Psoas muscle (tissue), 8 donors: ENCODE data around the gene SPNS2. TPM values are rescaled to one million over a fixed set of nuclear protein-coding genes. Genes with fewer than 3 reads are reported as not detected.
A peak's percentile ranks its signal among the peaks of the same experiment; 100 is the strongest.

Experiments used
- ATAC-seq, 4 donors: fragments of 200-7000 bp; cut with Tn5 transposase; one replicate each; pipeline ENCODE4 v1.9.1; 2020; ENCODE audit warnings: moderate library complexity in 3 of 4, mild to moderate bottlenecking in 2 of 4
- DNase-seq, 2 donors: peaks; one replicate each; pipeline ENCODE4 v3.0.0-alpha.2; 2020
- H3K27ac ChIP-seq: fragments of 200-600 bp; one replicate; pipeline ENCODE4 v1.8.0; 2022
- H3K27me3 ChIP-seq, 3 donors: fragments of 200-600 bp in 1 of 3; one replicate each; pipeline versions ENCODE4 v1.6.1 to v1.8.0; 2013 to 2022; ENCODE audit warnings: low read length in 2 of 3, mild to moderate bottlenecking in 2 of 3, moderate library complexity in 1 of 3; ENCODE audit not compliant: insufficient read depth in 3 of 3
- H3K36me3 ChIP-seq, 2 donors: fragments of 200-600 bp in 1 of 2; one replicate each; pipeline versions ENCODE4 v1.6.1 to v1.8.0; 2013 to 2022; ENCODE audit warnings: low read depth in 1 of 2, mild to moderate bottlenecking in 1 of 2, moderate library complexity in 1 of 2; ENCODE audit not compliant: insufficient read depth in 1 of 2
- H3K4me1 ChIP-seq: fragments of 200-600 bp; one replicate; pipeline ENCODE4 v1.8.0; 2022
- H3K4me3 ChIP-seq: fragments of 200-600 bp; one replicate; pipeline ENCODE4 v1.8.0; 2022; ENCODE audit warnings: mild to moderate bottlenecking
- H3K9me3 ChIP-seq: fragments of 200-600 bp; one replicate; pipeline ENCODE4 v1.8.0; 2022
- WGBS, 3 donors: extraction: QIAGEN DNeasy Blood & Tissue Kit; methylation state at CpG; one replicate each; pipeline versions ENCODE4 v1.1.6 to v1.1.7; 2013; 5-methylcytosine and 5-hydroxymethylcytosine counted together
- intact Hi-C, 2 donors: fragments of 100-400 bp; cut with DNase I; formaldehyde crosslinking; loops; one replicate each; pipeline versions ENCODE4 v1.11.0 to v1.14.2; 2022
- polyA plus RNA-seq, 3 donors: library from polyadenylated mRNA; stranded (reverse); fragments of 200-250 nt; gene quantifications; one replicate each; pipeline ENCODE4 v1.2.3, GENCODE V29; 2013
- total RNA-seq, 4 donors: library from RNA; stranded (reverse); fragmentation: NEBNext Ultra II Directional in 2 of 4; extraction: Animal tissue kit (Norgen Biotek cat#: 25700) in 2 of 4; gene quantifications; one replicate each; pipeline versions ENCODE4 v1.2.1 to v1.2.4, GENCODE V29; 2021 to 2023
- TF ChIP-seq, protein P1 (sequence below): fragments of 200-600 bp; IDR thresholded peaks from one replicate; pipeline ENCODE4 v1.8.0; 2022; ENCODE audit warnings: antibody characterized with exemption
- donor health status: healthy with polysubstance abuse.
- donor health status: DM: no; HTN: no; CAD: no; lungs with moderate emphysema.
- donor health status: Bipolar disorder and iron deficiency.
- donor health status: healthy.
- donor health status: DM: yes; HTN: yes; CAD: no.
- donor health status: DM: no; HTN: no; CAD: no.
- donor health status: DM: no; HTN: no; CAD: no.
- donor health status: DM: yes; HTN: yes; CAD: no.

Gene SPNS2
- total and polyA plus RNA-seq, 7 donors = 3.5 to 10.6 (median 6.4) TPM

DNA sequence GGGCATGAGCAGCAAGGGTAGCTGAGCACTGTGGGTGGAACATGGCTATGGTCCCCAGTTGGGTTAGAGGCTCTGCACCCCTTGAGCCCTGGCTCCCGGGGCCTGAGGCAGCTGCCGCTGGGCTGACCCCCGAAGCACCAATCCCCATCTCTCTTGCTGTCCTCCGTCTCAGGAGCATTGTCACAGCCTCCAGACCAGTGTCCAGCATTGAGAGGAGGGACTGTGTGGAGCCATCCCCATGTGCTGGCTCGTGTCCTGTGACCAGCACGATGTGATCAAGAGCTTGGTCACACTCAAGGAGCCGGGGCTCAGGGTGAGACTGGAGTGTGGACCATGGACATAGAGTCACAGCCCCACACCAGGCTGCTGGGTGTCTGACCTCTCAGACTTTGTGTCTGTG lies 88.5 kb downstream of the SPNS2 start:
- TF ChIP-seq, protein P1, sequence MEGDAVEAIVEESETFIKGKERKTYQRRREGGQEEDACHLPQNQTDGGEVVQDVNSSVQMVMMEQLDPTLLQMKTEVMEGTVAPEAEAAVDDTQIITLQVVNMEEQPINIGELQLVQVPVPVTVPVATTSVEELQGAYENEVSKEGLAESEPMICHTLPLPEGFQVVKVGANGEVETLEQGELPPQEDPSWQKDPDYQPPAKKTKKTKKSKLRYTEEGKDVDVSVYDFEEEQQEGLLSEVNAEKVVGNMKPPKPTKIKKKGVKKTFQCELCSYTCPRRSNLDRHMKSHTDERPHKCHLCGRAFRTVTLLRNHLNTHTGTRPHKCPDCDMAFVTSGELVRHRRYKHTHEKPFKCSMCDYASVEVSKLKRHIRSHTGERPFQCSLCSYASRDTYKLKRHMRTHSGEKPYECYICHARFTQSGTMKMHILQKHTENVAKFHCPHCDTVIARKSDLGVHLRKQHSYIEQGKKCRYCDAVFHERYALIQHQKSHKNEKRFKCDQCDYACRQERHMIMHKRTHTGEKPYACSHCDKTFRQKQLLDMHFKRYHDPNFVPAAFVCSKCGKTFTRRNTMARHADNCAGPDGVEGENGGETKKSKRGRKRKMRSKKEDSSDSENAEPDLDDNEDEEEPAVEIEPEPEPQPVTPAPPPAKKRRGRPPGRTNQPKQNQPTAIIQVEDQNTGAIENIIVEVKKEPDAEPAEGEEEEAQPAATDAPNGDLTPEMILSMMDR = no peak
- H3K36me3 ChIP-seq = peaks cover 0 to 11% of the 10 kb centered on the region in 2 donors
- peak overlapping the region; percentile 81 for H3K4me3 ChIP-seq
- H3K27ac ChIP-seq = peak overlapping the region; percentile 99
- no peaks in the 10 kb centered on the region for H3K27me3 ChIP-seq
- DNase-seq = peak in 1 of 2 donors; percentile 68
- peak in 2 of 4 donors; percentile 4 to 5 for ATAC-seq
- 38 to 69% (median 56%) methylated on average over 7 of the region's 7 CpGs for WGBS, 3 donors
- no peaks in the 10 kb centered on the region for H3K9me3 ChIP-seq
- H3K4me1 ChIP-seq = peaks cover 43% of the 10 kb centered on the region
- intact Hi-C loops = loop anchor here in 1 of 2 donors (2.0 kb wide), 1 partner anchor 14 kb away; no protein-coding TSS in a partner anchor

DNA sequence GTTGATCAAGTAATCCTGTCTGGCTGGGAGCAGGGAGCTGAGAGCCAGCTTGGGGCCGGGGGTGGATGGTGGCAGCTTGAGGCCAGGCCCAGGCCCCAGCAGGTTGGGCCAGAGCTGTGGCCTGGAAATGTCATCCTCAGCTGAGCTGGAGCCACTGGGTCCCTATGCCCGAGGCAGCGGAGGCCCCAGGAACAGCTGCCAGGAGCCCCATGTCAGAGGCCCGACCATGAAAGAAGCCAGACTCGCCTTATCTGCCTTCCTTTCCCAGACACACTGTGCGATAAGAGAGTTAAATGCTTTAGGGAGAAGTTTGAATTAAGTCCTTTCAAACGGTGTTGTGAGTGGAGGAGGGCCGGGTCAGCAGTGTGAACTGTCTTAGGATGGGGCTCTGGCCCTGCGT lies 89.1 kb downstream of the SPNS2 start:
- intact Hi-C loops = loop anchor here in 1 of 2 donors (2.0 kb wide), 1 partner anchor 13 kb away; no protein-coding TSS in a partner anchor
- WGBS, 3 donors = 32 to 64% (median 38%) methylated on average over 9 of the region's 9 CpGs
- ATAC-seq (peak in 1 of 4 donors; percentile 10), DNase-seq (peak in 1 of 2 donors; percentile 69)
- TF ChIP-seq, protein P1 = no peak
- Histone ChIP-seq H3K4me1 (peaks cover 45% of the 10 kb centered on the region), H3K4me3 (peak overlapping the region; percentile 81), H3K27me3 (no peaks in the 10 kb centered on the region), H3K27ac (peak overlapping the region; percentile 99), H3K36me3 (peaks cover 0 to 17% of the 10 kb centered on the region in 2 donors), H3K9me3 (no peaks in the 10 kb centered on the region)

DNA sequence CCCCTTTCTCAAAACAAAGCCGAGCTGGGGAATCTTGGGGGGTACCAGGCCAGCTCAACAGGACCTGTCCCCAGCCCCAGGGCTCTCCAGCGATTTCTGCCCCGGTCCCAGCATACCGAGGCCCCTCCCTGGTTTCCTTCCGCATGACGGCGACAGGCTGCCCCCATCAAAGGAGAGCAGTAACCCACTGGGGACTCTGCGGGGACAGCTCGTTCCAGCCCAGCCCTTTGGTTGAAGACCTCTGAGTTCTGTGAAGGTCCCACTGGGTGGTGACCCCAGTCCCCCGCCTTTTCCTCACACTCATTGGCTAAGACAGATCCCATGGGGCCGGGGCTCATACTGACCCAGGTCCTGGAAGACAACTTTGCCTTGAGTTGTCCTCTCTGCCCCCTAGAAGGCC lies 89.7 kb downstream of the SPNS2 start:
- Histone ChIP-seq H3K9me3 (no peaks in the 10 kb centered on the region), H3K4me3 (peak overlapping the region; percentile 81), H3K4me1 (peaks cover 45% of the 10 kb centered on the region), H3K27me3 (no peaks in the 10 kb centered on the region), H3K27ac (peak overlapping the region; percentile 99), H3K36me3 (peaks cover 0 to 23% of the 10 kb centered on the region in 2 donors)
- 49 to 70% (median 63%) methylated on average over 11 of the region's 11 CpGs for WGBS, 3 donors
- DNase-seq (peak in 1 of 2 donors; percentile 78), ATAC-seq (no peak)
- TF ChIP-seq, protein P1 = no peak
- intact Hi-C loops = no loop called here

Other genes with a start within 250 kb of the SPNS2 start
- 10 to 100 TPM; 12.8 to 18.8 (median 16.5) TPM for gene ANKFY1, start 234.9 kb upstream of the SPNS2 start, total RNA-seq
- 10 to 100 TPM in 1 of 3 donors, 1 to 10 TPM in 2; 5.7 to 11.1 (median 6.0) TPM for gene ANKFY1, start 234.9 kb upstream of the SPNS2 start, polyA plus RNA-seq
- 100 to 1,000 TPM; 152 to 239 (median 175) TPM for gene UBE2G1, start 132.2 kb upstream of the SPNS2 start, total RNA-seq
- 100 to 1,000 TPM in 1 of 3 donors, 10 to 100 TPM in 2; 54.6 to 128 (median 73.0) TPM for gene UBE2G1, start 132.2 kb upstream of the SPNS2 start, polyA plus RNA-seq
- gene SPNS3, start 64.9 kb upstream of the SPNS2 start, total RNA-seq = not detected
- under 1 TPM in 1 of 3 donors, not detected in 2; 0.09 TPM for gene SPNS3, start 64.9 kb upstream of the SPNS2 start, polyA plus RNA-seq
- gene MYBBP1A, start 56.5 kb downstream of the SPNS2 start, total RNA-seq = 10 to 100 TPM; 31.3 to 63.2 (median 46.3) TPM
- 10 to 100 TPM; 28.5 to 54.4 (median 35.5) TPM for gene MYBBP1A, start 56.5 kb downstream of the SPNS2 start, polyA plus RNA-seq
- gene GGT6, start 61.7 kb downstream of the SPNS2 start, total RNA-seq = not detected
- under 1 TPM in 1 of 3 donors, not detected in 2; 0.03 TPM for gene GGT6, start 61.7 kb downstream of the SPNS2 start, polyA plus RNA-seq
- 100 to 1,000 TPM; 248 to 524 (median 400) TPM for gene SMTNL2, start 85.6 kb downstream of the SPNS2 start, total RNA-seq
- 100 to 1,000 TPM in 2 of 3 donors, 10 to 100 TPM in 1; 20.7 to 318 (median 210) TPM for gene SMTNL2, start 85.6 kb downstream of the SPNS2 start, polyA plus RNA-seq
- gene ALOX15, start 142.8 kb downstream of the SPNS2 start, total RNA-seq = under 1 TPM in 2 of 4 donors, not detected in 2; 0.10 to 0.36 TPM
- not detected for gene ALOX15, start 142.8 kb downstream of the SPNS2 start, polyA plus RNA-seq
- 10 to 100 TPM; 51.7 to 57.2 (median 55.5) TPM for gene PELP1, start 205.3 kb downstream of the SPNS2 start, total RNA-seq
- gene PELP1, start 205.3 kb downstream of the SPNS2 start, polyA plus RNA-seq = 10 to 100 TPM; 17.5 to 38.6 (median 20.4) TPM
- 10 to 100 TPM; 12.1 to 16.5 (median 14.7) TPM for gene ARRB2, start 211.8 kb downstream of the SPNS2 start, total RNA-seq
- gene ARRB2, start 211.8 kb downstream of the SPNS2 start, polyA plus RNA-seq = 10 to 100 TPM in 1 of 3 donors, 1 to 10 TPM in 2; 6.6 to 11.8 (median 8.0) TPM
- gene MED11, start 232.5 kb downstream of the SPNS2 start, total RNA-seq = 10 to 100 TPM; 19.2 to 26.6 (median 23.7) TPM
- gene MED11, start 232.5 kb downstream of the SPNS2 start, polyA plus RNA-seq = 10 to 100 TPM; 44.0 to 52.1 (median 46.3) TPM
- gene ZMYND15, start 241.0 kb downstream of the SPNS2 start, total RNA-seq = under 1 TPM in 3 of 4 donors, not detected in 1; 0.08 to 0.30 (median 0.15) TPM
- gene ZMYND15, start 241.0 kb downstream of the SPNS2 start, polyA plus RNA-seq = under 1 TPM in 2 of 3 donors, not detected in 1; 0.04 to 0.09 TPM
- 1 to 10 TPM; 1.7 to 5.4 (median 2.8) TPM for gene CXCL16, start 241.0 kb downstream of the SPNS2 start, total RNA-seq
- gene CXCL16, start 241.0 kb downstream of the SPNS2 start, polyA plus RNA-seq = under 1 TPM; 0.45 to 0.72 (median 0.48) TPM